Measurements from ENCODE around the gene KRT85. TPM values are rescaled to one million over a fixed set of nuclear protein-coding genes. Genes with fewer than 3 reads are reported as not detected.
A peak's percentile ranks its signal among the peaks of the same experiment; 100 is the strongest.
"Not testable (repeated sequence)": the region's sequence is repeated elsewhere in the genome, so short reads cannot be mapped to it uniquely, and the experiment has no call there.

Gene KRT85
- total RNA-seq, 1 donor from 2014 or later = not detected

DNA sequence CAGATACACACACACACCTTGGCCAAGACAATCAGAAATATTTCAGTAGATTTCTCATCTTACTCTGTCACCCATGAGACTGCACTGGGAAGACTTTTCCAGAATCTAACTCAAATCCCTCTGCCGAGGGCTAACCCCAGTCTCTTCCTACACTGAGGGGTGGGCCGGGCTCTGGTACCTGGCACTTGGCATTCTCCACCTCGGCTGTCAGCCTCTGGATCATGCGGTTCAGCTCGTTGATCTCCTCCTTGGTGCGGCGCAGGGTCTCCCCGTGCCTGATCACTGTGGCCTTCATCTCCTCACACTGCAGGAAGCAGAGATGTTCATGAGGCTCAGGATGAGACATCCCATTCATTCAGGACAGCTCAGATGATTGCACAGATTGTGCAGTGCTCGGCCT is 51.0 kb downstream of the KRT85 start:
- no peaks in the 10 kb centered on the region for H3K36me3 Mint-ChIP-seq (ENCODE audit: unreplicated experiment)
- no peaks in the 10 kb centered on the region for H3K4me1 Mint-ChIP-seq (ENCODE audit: low read depth, unreplicated experiment)
- H3K4me3 Mint-ChIP-seq (ENCODE audit: unreplicated experiment) = no peak overlapping the region
- peaks cover 11% of the 10 kb centered on the region for H3K27me3 Mint-ChIP-seq (ENCODE audit: unreplicated experiment)
- DNase-seq = no peak
- TF ChIP-seq, protein P1, sequence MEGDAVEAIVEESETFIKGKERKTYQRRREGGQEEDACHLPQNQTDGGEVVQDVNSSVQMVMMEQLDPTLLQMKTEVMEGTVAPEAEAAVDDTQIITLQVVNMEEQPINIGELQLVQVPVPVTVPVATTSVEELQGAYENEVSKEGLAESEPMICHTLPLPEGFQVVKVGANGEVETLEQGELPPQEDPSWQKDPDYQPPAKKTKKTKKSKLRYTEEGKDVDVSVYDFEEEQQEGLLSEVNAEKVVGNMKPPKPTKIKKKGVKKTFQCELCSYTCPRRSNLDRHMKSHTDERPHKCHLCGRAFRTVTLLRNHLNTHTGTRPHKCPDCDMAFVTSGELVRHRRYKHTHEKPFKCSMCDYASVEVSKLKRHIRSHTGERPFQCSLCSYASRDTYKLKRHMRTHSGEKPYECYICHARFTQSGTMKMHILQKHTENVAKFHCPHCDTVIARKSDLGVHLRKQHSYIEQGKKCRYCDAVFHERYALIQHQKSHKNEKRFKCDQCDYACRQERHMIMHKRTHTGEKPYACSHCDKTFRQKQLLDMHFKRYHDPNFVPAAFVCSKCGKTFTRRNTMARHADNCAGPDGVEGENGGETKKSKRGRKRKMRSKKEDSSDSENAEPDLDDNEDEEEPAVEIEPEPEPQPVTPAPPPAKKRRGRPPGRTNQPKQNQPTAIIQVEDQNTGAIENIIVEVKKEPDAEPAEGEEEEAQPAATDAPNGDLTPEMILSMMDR (IDR thresholded peaks at IDR 0.05; ENCODE audit: partially characterized antibody, unreplicated experiment) = no peak
- no peak overlapping the region for H3K27ac Mint-ChIP-seq (ENCODE audit: unreplicated experiment)
- peaks cover 5% of the 10 kb centered on the region for H3K9me3 Mint-ChIP-seq (ENCODE audit: unreplicated experiment)

DNA sequence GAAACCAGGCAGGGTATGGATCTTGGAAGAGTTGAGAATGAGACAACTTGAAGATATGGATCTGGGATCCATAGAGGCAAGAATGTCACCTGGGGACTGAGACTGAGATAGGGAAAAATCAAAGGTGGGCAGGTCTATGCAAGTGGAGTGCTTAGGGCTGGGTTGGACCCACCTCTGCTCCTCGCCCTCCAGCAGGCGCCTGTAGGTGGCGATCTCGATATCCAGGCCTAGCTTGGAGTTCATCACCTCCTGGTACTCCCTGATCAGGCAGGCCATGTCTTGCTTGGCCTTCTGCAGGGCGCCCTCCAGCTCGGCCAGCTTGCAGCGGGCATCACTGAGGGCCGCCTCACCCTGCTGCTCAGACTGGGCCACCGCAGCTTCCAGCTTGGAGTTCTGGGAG is 51.6 kb downstream of the KRT85 start:
- not testable (repeated sequence) for H3K4me3 Mint-ChIP-seq (ENCODE audit: unreplicated experiment); H3K4me1 Mint-ChIP-seq (ENCODE audit: low read depth, unreplicated experiment); H3K9me3 Mint-ChIP-seq (ENCODE audit: unreplicated experiment); H3K27ac Mint-ChIP-seq (ENCODE audit: unreplicated experiment); H3K36me3 Mint-ChIP-seq (ENCODE audit: unreplicated experiment)
- peaks cover 11% of the 10 kb centered on the region for H3K27me3 Mint-ChIP-seq (ENCODE audit: unreplicated experiment)
- peak; percentile 48 for DNase-seq

DNA sequence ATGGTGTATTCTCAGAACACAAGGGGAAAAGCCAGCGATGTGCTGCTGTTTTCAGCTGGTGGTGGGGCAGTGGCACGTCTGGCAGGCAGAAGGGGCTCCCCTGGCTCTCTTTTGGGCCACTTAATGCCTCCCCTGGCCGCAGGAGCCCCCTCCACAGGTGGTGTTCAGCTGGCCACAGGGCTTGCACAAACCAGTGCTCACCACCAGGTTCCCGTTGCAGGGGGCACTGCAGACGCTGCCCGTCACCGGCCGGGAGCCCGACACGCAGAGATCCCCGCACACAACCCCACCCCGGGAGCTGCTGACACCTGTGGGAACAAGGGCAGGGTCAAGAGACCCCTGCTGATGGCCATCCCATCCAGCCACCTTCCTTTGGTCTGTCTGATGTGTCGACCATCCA is 52.8 kb downstream of the KRT85 start:
- H3K9me3 Mint-ChIP-seq (ENCODE audit: unreplicated experiment) = peaks cover 5% of the 10 kb centered on the region
- no peak for DNase-seq
- TF ChIP-seq, protein P1 (IDR thresholded peaks at IDR 0.05; ENCODE audit: partially characterized antibody, unreplicated experiment) = no peak
- H3K27ac Mint-ChIP-seq (ENCODE audit: unreplicated experiment) = no peak overlapping the region
- H3K27me3 Mint-ChIP-seq (ENCODE audit: unreplicated experiment) = peaks cover 11% of the 10 kb centered on the region
- H3K4me3 Mint-ChIP-seq (ENCODE audit: unreplicated experiment) = no peak overlapping the region
- H3K36me3 Mint-ChIP-seq (ENCODE audit: unreplicated experiment) = no peaks in the 10 kb centered on the region
- no peaks in the 10 kb centered on the region for H3K4me1 Mint-ChIP-seq (ENCODE audit: low read depth, unreplicated experiment)

DNA sequence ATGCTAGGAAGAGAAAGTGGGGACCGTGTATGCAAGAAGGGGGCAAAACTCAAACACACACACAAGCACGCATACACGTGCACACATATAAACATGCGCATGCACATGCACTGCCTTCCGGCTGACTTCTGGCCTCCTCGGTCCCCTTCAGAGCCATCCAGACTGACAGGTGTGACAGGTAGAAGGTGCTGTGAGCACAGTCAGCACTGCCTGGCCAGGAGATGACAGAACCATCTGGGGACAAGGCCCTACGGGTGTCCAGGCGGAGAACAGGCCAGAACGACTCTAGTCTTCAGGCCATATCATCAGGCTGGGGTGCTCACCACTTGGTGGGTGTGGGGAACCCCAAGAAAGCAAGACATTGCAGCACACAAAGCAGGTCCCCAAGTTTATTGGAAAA is 53.4 kb downstream of the KRT85 start:
- H3K9me3 Mint-ChIP-seq (ENCODE audit: unreplicated experiment) = peaks cover 5% of the 10 kb centered on the region
- TF ChIP-seq, protein P1 (IDR thresholded peaks at IDR 0.05; ENCODE audit: partially characterized antibody, unreplicated experiment) = no peak
- H3K27me3 Mint-ChIP-seq (ENCODE audit: unreplicated experiment) = peaks cover 13% of the 10 kb centered on the region
- H3K4me1 Mint-ChIP-seq (ENCODE audit: low read depth, unreplicated experiment) = no peaks in the 10 kb centered on the region
- H3K27ac Mint-ChIP-seq (ENCODE audit: unreplicated experiment) = no peak overlapping the region
- no peaks in the 10 kb centered on the region for H3K36me3 Mint-ChIP-seq (ENCODE audit: unreplicated experiment)
- DNase-seq = no peak
- no peak overlapping the region for H3K4me3 Mint-ChIP-seq (ENCODE audit: unreplicated experiment)

DNA sequence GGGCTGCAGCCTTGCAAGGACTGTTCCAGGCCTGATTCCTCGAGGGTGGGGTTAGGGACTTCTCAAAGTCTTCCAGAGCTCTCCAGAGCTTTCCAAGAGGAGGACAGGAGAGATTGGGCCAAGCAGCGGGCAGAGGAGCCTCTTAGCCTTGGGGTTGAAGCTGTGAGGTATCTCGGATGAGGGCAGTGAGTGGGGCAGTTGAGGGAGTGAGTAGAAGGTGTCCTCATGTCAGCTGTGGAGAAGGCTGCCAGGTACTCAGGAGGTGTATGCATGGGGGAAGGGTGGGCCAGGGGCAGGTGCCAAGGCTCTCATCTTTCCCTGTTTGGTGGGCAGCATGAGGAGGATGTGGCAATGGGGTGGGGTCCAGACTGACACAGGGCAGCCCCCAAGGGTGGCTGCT is 53.8 kb downstream of the KRT85 start:
- DNase-seq = no peak
- H3K4me3 Mint-ChIP-seq (ENCODE audit: unreplicated experiment) = no peak overlapping the region
- no peak overlapping the region for H3K27ac Mint-ChIP-seq (ENCODE audit: unreplicated experiment)
- H3K9me3 Mint-ChIP-seq (ENCODE audit: unreplicated experiment) = peaks cover 5% of the 10 kb centered on the region
- H3K4me1 Mint-ChIP-seq (ENCODE audit: low read depth, unreplicated experiment) = peaks cover 3% of the 10 kb centered on the region
- TF ChIP-seq, protein P1 (IDR thresholded peaks at IDR 0.05; ENCODE audit: partially characterized antibody, unreplicated experiment) = no peak
- no peaks in the 10 kb centered on the region for H3K36me3 Mint-ChIP-seq (ENCODE audit: unreplicated experiment)
- H3K27me3 Mint-ChIP-seq (ENCODE audit: unreplicated experiment) = peaks cover 13% of the 10 kb centered on the region

DNA sequence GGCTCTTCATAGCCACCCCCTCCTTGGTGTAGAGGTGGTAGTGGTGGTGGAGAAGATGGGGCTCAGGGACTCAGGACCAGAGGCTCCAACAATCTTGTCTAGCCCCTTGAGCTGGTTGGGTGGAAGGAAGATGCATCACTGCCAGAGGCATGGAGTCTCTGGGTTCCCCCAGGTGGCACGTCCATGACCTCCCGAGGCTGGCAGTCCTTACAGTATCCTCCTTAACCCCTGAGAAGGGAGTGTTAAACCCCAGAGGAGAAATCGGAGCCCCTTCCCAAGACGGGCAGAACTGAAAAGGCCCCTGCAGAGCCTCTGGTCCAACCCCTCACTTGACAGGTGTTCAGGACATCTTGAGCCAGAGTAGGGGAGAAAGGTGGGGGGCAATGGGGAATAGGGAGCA is 55.2 kb downstream of the KRT85 start:
- Mint-ChIP-seq H3K4me1 (ENCODE audit: low read depth, unreplicated experiment) (peaks cover 3% of the 10 kb centered on the region), H3K27ac (ENCODE audit: unreplicated experiment) (no peak overlapping the region), H3K4me3 (ENCODE audit: unreplicated experiment) (no peak overlapping the region), H3K9me3 (ENCODE audit: unreplicated experiment) (peaks cover 7% of the 10 kb centered on the region), H3K27me3 (ENCODE audit: unreplicated experiment) (peaks cover 18% of the 10 kb centered on the region), H3K36me3 (ENCODE audit: unreplicated experiment) (no peaks in the 10 kb centered on the region)
- TF ChIP-seq, protein P1 (IDR thresholded peaks at IDR 0.05; ENCODE audit: partially characterized antibody, unreplicated experiment) = no peak
- no peak for DNase-seq

Data from glutamatergic neuron (in vitro differentiated cells).